ENCODE results near the gene UNC50. TPM values are rescaled to one million over a fixed set of nuclear protein-coding genes. Genes with fewer than 3 reads are reported as not detected.

Gene UNC50, protein sequence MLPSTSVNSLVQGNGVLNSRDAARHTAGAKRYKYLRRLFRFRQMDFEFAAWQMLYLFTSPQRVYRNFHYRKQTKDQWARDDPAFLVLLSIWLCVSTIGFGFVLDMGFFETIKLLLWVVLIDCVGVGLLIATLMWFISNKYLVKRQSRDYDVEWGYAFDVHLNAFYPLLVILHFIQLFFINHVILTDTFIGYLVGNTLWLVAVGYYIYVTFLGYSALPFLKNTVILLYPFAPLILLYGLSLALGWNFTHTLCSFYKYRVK
- 32.0 TPM for total RNA-seq
- long read RNA-seq, transcript UNC50-201 (6 exons, 1,143 nt), result major isoform, 31 of 42 reads
- long read RNA-seq, partial matches to known transcripts, result 0 of 42 reads
- long read RNA-seq, other reads (novel, unspliced or antisense), result 11 of 42 reads

DNA sequence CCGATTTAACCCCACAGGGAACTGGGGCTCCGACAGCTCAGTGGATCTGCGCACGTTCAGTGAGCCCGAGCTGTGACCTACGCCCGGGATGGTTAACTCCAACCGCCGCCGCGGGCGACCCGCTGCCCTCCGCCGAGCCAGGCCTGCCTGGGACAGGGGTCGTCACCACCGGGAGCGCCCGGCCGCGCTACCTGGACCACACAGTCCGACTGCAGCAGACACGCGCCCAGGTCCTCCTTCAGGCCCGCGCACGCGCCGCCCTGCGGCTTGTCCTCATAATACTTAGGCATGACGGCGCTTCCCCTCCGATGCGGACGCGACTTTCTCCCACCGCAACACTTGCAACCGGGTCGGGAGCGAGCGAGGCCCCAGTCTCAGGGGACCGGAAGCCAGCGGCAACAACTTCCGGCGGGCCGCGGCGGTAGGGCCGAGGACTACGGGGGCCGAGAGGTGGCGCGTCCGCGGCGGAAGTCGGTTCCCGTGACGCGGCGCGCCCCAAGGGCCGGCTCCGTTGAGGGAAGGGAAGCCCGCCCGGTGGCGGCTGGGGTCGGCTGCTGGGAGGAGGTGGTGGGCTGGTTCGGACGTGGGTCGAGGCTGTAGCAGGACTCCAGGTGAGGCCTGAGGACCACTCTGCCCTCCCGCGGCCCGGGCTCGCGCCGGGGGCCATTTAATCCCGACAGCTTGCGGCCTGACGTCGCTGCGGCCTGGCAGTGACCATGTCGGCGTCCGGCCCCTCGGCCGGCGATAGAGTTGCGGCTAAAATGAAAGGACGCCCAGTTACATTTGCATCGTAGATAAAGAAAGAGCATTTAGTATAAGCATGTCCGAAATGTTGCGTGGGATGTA is at the start of gene UNC50, which contains the start of gene COA5:
Gene UNC50, plus strand, starts transcription at position 474 of the 846 bp plus-strand sequence. CDS start 1,171 bp downstream, outside the sequence.
Gene COA5, minus strand, starts transcription at position 397 of the 846 bp plus-strand sequence. Its CDS starts 107 bp downstream, at position 290.
- H3K9me3 ChIP-seq (replicated peaks), result no peaks in the 10 kb centered on the region
- H3K4me3 ChIP-seq, result peak within 1 kb of the TSS; percentile 99
- DNase-seq, result peak; percentile 93
- H3K27ac ChIP-seq (replicated peaks), result peak within 1 kb of the TSS; percentile 98
- H3K36me3 ChIP-seq, result peaks cover 40% of the 10 kb centered on the region
- peaks cover 76% of the 10 kb centered on the region for H3K4me1 ChIP-seq
- intact Hi-C loops (cut with micrococcal nuclease), result no loop called here
- TF ChIP-seq, protein P1, sequence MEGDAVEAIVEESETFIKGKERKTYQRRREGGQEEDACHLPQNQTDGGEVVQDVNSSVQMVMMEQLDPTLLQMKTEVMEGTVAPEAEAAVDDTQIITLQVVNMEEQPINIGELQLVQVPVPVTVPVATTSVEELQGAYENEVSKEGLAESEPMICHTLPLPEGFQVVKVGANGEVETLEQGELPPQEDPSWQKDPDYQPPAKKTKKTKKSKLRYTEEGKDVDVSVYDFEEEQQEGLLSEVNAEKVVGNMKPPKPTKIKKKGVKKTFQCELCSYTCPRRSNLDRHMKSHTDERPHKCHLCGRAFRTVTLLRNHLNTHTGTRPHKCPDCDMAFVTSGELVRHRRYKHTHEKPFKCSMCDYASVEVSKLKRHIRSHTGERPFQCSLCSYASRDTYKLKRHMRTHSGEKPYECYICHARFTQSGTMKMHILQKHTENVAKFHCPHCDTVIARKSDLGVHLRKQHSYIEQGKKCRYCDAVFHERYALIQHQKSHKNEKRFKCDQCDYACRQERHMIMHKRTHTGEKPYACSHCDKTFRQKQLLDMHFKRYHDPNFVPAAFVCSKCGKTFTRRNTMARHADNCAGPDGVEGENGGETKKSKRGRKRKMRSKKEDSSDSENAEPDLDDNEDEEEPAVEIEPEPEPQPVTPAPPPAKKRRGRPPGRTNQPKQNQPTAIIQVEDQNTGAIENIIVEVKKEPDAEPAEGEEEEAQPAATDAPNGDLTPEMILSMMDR (IDR thresholded peaks at IDR 0.05; ENCODE audit: borderline replicate concordance), result peak; percentile 10
- no peaks in the 10 kb centered on the region for H3K27me3 ChIP-seq (ENCODE audit: low read depth)

DNA sequence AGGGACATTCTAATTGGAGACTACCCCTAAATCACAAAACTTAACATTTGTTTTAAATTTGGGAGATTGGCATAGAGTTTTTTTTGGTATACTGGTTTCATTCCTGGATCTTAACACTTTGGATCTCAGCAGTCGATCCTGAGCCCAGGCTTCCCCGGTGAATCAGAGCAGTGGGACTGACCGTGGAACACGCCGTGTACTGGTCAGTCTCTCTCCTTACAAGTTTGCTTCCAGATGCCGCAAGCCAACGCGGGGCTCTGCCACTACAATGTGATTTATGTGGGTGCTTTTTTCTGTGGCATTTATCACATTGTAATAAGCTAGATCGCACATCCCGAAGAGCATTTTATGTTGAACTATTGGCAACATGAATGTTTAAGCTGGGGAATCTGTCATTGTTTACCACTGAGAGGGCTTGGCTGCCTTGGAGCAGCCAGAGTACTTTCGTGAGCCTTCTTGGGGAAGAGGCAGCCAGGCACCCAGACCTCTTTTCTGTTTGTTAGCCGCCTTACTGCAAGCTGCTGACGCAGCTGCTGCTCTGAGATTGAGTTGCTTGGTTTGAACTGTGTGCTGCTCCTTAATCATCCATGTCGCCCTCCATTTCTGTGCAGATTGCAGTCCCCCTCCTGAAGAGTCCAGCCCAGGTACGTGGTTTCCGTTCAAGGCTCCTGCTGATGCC is 49.4 kb upstream of the UNC50 start:
- Histone ChIP-seq H3K27me3 (ENCODE audit: low read depth) (no peaks in the 10 kb centered on the region), H3K27ac (replicated peaks) (no peak overlapping the region), H3K9me3 (replicated peaks) (no peaks in the 10 kb centered on the region), H3K36me3 (peaks cover 43% of the 10 kb centered on the region), H3K4me3 (no peak overlapping the region), H3K4me1 (peaks cover 78% of the 10 kb centered on the region)
- intact Hi-C loops (cut with micrococcal nuclease), result no loop called here
- TF ChIP-seq, protein P1 (IDR thresholded peaks at IDR 0.05; ENCODE audit: borderline replicate concordance), result no peak
- no peak for DNase-seq

DNA sequence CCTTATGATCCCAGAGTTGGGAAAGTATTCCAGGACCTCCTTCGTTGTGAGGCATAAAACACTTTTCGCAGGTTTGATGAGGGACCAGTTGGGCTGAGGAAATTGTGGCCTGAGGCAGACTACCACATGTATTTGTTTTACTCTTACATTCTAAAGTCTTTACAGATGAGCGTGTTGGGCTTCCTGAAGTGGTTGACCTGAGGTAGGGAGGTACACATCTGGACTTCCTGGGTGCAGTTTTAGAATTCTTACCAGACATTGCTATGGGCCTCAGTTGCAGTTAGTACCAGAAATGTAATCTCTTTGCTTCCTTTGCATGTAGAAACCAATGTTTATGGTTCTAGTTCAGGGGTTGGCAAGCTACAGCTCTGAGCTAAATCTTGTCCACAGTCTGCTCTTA is 48.8 kb upstream of the UNC50 start:
- DNase-seq, result no peak
- intact Hi-C loops (cut with micrococcal nuclease), result no loop called here
- H3K4me1 ChIP-seq, result peaks cover 78% of the 10 kb centered on the region
- TF ChIP-seq, protein P1 (IDR thresholded peaks at IDR 0.05; ENCODE audit: borderline replicate concordance), result no peak
- no peaks in the 10 kb centered on the region for H3K27me3 ChIP-seq (ENCODE audit: low read depth)
- H3K4me3 ChIP-seq, result no peak overlapping the region
- H3K9me3 ChIP-seq (replicated peaks), result no peaks in the 10 kb centered on the region
- peak overlapping the region; percentile 79 for H3K27ac ChIP-seq (replicated peaks)
- peaks cover 41% of the 10 kb centered on the region for H3K36me3 ChIP-seq

DNA sequence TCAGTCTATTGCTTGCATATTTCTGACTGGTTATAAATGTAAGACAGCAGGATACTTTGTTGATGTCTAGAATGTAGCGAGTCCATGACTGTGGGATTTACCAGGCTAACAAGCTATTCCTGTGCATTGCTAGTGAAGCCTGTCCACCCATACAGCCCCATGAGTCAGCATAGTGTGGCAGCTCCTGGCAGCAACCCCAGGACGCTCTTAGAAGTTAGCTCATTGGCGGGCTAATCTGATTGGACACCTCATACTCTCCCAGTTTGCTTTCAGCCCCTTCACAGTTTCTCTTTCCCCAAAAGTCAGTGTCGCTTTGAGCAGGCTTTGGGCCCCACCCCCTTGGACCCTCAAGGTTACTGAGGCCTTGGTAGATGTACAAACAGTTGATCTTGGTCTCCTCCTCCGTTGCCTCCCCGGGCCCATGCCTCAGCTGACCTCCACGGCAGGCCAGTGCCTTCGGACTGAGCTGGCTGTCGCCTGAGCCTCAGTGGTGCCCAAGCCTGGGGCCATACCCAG is 48.1 kb upstream of the UNC50 start:
- H3K4me3 ChIP-seq, result no peak overlapping the region
- H3K4me1 ChIP-seq, result peaks cover 78% of the 10 kb centered on the region

More for the DNA sequence above, 48.1 kb upstream of the UNC50 start:
- H3K27me3 ChIP-seq (ENCODE audit: low read depth), result no peaks in the 10 kb centered on the region
- intact Hi-C loops (cut with micrococcal nuclease), result no loop called here
- TF ChIP-seq, protein P1 (IDR thresholded peaks at IDR 0.05; ENCODE audit: borderline replicate concordance), result no peak
- peak overlapping the region; percentile 79 for H3K27ac ChIP-seq (replicated peaks)
- DNase-seq, result peak; percentile 52
- peaks cover 40% of the 10 kb centered on the region for H3K36me3 ChIP-seq
- H3K9me3 ChIP-seq (replicated peaks), result no peaks in the 10 kb centered on the region

Measured in left ventricle myocardium inferior (tissue), 1 donor.